ENCODE measurements around the gene PDHX.

Gene PDHX

DNA sequence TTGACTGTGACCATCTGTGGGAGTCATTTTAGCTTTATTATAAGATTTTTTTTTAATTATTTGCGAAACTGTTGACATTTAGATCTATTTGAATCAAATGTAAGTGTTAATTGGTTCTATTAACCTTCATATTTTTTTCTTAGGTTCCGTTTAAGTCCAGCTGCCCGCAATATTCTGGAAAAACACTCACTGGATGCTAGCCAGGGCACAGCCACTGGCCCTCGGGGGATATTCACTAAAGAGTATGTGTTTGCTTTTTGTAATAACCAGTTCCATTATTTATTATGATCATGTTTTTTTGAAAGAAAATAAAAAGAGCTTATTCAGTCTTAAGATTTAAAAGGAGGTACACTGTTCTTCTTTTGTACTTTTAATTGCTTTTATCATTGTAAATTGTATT is 43.9 kb downstream of the PDHX start:
- DNase-seq = no peak

DNA sequence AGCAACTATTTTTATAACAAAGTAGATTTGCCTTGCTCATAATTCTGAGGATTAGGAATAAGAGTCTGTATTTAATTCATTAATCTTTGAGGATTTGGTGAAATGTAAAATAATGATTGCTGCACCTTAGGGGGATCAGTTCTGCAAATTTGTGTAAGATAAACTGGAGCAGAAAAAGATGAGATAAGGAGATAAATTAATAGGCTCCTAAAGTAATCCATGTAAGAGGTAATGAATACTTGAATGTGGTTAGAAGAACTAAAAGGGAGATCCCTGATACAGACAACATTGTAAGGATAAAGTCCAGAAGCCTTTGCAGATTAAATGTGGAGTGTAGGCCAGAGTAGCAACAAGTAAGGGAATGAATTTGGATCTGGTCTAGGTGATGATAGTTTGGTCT is 45.6 kb downstream of the PDHX start:
- DNase-seq = no peak

DNA sequence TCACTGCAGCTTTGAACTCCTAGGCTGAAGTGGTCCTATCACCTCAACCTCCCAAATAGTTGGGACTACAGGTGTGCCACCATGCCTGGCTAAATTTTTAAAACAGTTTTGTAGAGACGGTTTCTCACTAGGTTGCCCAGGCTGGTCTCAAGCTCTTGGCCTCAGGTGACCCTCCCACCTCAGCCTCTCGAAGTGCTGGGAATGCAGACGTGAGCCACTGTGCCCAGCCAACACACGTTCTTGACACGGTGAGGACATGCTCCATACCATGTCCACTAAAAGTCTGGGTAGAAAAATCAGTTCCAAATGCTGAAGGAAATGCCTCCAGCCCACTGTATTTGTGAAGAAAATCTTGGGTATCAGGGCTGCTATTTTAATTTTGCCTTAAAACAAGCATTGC is 46.9 kb downstream of the PDHX start:
- DNase-seq = no peak

DNA sequence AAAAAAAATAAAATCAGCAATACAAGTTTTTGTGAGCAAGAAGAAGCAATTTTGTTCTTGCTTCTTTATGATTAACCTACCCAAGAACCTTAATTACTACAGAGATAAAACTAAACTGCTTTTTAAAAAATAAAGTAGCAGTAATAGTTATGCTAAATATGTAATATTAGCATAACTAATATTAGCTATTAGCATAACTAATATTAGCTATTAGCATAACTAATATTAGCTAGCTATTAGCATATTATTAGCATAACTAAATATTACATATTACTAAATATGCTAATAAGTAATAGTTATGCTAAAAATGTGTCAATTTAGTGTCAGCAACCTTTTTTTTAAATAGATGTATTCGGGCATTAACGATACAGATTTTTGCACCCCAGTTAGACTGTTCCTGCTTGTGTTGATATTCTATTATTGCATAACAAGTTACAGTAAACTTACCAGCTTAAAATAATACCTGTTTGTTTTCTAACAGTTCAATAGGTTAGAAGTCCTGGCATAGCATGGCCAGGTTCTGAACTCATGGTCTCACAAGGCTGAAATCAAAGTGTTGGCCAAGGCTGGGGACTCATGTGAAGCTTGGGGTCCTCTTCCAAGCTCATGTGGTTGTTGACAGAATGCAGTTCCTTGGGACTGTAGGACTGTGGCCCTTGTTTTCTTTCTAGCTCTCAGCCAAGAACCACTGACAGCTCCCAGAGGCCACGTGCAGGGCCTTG is 48.4 kb downstream of the PDHX start:
- no peak for DNase-seq

DNA sequence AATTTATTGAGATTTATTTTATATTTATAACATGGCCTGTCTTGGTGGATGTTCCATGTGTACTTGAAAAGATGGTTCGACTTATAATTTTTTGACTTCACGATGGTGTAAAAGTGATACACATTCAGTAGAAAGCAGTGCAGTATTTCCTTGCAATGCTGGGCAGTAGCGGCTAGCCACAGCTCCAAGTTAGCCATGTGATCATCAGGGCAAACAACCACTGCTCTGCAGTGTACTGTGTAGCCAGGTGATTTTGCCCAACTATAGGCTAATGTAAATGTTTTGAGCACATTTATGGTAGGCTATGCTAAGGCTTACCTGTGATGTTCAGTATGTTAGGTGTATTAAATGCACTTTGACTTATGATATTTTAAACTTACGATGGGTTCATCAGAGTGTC is 52.4 kb downstream of the PDHX start:
- DNase-seq = no peak

DNA sequence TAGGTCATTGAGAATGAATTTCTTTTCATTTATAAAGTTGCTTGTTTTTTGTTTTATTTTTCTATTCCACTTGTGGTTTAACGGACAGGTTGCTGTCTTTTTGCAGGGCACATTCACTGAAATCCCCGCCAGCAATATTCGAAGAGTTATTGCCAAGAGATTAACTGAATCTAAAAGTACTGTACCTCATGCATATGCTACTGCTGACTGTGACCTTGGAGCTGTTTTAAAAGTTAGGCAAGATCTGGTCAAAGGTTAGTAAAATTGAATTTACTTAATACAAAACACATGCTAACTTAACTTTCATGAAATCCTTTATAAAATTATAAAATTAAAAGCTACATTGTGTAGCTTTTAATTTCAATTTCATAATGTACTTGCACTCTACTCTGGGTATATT is 53.6 kb downstream of the PDHX start:
- DNase-seq = no peak

DNA sequence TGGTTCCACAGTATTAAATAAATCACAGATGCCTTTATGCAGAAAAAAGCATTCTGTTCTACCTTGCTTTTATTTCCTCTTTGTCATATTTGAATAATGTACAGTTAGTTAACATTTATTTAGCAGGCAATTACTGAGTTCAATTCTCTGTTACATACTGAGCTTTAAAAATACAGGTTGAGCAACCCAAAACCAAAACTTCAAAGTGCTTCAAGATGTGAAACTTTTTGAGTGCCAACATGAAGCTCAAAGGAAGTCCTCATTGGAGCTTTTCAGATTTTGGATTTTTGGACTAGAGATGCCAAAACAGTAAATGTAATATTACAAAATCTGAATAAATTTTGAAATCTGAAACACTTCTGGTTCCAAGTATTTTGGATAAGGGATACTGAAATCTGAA is 54.1 kb downstream of the PDHX start:
- DNase-seq = no peak

DNA sequence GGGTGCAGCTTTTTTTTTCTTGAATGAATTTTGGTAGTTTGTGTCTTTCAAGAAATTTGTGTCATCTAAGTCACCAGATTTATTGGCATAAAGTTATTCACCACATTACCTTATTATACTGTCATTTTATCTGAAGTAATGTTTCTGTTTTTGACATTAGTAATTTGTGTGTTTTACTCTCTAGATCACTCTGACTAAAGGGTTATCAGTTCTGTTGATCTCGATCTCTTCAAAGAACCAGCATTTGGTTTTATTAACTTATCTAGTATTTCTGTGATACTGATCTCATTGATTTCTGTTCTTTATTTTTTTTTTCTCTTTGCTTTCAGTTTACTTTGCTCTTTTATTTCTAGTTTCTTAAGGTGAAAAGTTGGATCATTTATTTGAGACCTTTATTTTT is 55.5 kb downstream of the PDHX start:
- no peak for DNase-seq

DNA sequence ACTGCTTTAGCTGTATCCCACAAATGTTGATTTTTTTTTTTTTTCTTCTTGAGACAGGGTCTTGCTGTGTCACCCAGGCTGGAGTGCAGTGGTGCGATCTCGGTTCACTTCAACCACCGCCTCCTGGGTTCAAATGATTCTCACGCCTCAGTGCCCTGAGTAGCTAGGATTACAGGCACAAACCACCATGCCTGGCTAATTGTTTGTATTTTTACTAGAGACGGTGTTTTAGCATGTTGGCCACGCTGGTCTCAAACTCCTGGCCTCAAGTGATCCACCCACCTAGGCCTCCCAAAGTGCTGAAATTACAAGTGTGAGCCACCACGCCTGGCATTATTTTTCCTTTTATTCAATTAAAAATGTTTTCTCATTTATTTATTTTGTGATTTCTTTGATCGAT is 55.9 kb downstream of the PDHX start:
- no peak for DNase-seq

DNA sequence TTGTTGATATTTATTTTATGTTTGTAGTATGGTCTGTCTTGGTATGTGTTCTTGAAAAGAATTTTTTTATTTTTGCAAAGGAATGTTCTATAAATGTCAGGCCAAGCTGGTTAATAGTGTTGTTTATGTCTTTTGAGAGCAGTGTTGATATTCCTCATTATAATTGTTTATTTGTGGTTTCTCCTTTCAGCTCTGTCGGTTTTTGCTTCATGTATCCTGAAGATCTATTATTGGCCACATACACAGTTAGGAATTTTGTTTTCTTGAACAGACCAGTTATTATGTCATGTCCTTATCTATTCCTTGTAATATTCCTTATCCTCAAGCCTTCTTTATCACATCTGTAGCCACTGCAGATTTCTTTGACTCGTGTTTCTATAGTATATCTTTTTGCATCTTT is 56.5 kb downstream of the PDHX start:
- no peak for DNase-seq

DNA sequence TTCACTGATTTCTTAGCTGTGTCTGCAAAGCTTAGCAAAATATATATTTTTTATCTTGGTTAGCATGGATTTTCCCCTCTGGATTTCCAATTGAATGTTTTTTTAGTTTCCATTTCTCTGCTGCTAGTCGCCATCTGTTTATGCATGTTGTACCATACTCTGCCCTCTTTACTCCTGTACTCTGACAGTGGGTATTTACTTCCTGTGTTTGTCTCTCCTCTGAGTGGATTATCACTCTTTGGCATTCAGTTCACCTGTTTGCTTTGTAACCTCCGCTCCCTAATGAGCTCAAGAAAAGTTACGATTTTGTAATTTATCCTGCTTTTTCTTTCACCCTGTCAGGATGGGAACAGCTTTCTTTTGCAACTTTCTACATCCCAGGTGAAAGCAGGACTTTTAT is 59.1 kb downstream of the PDHX start:
- DNase-seq = no peak

DNA sequence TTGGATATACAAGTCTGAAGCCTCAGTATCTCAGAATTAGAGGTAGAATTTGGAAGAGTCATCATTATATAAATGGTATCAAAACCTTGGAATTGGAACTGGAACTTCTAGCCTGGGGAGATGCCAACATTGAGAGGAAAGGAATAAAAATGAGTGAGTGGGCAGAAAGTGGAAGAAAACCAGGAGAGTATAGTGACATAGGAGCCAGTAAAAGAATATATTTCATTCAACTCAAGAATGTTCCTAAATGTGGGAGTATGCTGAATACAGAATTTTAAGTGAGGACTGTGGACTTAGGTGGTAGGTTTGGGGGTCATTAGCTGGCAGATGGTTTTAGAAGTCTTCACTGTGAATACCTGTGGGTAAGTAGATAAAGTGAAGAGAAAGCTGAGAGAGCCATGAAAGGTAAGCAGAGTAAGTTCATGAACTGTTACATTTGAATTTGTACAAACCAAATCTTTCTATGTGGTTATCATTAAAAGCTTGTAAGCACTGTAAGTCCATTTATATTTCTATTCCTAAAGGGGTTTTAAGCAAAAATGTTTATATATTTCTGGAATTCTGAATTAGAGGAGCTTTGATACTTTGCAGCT is 60.2 kb downstream of the PDHX start:
- DNase-seq = no peak

DNA sequence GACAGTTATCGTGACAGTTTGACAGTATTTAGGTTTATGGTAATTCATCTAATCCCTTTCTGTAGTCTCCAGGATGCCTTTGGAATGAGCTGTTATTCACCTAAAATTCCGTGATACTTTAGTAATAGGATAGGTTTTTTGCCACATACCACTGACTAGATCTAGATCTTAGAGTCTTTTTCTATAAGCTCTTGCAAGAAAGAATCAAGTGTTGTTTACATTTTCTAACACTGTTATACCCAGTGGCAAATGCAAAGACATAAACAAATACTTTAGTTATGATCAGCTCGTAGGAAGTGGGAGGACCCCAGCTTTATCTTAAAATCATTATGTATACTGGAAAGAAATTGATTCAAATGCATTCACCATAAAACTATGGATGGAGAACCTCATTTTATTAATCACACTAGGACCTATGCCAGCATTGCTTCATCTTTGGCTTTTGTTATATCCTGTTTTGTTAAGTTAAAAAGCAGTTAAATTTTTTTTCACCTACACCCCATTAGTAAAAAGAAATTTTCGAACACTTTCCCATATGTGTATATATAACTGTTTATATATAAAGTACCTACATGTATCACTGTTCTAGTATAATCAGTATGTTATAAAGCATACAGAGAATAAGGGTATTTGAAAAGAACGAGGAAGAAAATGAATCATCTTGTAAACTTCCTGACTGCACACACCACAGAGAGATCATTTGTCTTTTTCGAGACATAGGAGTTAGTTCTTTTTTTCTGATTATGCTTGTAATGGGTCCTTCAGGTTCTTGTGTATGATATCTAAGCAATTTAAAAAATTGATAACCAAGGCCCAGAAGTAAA is 60.9 kb downstream of the PDHX start:
- no peak for DNase-seq

DNA sequence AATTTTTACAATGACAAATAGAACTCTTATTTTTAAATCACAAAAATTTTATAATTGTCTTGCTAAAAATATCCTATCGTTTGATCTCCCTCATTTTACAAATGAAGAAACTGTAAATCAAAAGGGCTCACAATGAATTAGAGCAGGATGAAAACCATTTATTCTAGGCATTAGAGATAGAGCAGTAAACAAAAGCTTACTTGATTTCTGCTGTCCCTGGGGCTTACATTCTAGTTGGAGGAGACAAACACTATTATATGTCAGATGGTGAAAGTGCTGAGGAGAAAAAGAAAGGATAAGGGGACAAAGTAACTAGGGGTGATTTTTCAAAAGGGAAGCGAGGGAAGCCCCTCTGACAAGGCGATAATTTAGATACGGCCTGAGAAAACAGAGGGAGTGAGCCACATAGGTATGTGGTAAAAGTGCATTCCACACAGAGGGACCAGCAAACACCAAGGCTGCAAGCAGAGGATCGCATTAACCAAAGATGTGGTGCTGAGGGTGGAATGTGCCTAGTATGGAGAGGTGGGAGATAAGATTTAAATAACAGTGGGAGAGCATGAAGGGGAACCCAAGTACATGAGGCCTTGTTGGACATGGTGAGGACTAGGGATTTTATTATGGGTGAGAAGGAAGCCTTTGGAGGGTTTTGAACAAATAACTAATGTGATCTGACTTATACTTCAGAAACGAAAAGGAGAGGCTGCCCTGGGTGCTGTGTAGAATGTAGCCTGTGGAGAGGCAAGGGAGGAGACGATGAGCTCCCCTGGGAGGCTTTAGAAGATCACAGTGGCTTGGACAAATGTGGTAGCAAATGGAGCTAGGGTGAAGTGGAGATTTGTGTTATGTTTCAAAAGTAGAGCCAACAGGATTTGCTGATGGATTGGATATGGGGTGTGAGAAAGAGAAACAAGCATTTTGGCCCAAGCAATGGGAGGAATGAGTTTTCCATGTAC is 62.1 kb downstream of the PDHX start:
- DNase-seq = no peak

DNA sequence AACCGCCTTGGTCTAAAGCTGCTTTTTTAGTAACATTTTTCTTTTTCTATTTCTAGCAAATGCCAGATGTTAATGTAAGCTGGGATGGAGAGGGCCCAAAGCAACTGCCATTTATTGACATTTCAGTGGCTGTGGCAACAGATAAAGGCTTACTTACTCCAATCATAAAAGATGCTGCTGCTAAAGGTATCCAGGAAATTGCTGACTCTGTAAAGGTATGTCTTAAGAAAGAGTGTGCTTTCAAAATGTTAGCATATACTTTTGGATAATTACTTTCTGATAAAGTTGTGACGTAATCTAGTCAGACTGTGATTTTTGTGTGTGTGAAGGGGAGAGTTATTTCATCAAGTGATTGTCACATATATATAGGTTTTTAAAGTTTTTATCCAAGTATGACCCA is 68.1 kb downstream of the PDHX start:
- DNase-seq = no peak

DNA sequence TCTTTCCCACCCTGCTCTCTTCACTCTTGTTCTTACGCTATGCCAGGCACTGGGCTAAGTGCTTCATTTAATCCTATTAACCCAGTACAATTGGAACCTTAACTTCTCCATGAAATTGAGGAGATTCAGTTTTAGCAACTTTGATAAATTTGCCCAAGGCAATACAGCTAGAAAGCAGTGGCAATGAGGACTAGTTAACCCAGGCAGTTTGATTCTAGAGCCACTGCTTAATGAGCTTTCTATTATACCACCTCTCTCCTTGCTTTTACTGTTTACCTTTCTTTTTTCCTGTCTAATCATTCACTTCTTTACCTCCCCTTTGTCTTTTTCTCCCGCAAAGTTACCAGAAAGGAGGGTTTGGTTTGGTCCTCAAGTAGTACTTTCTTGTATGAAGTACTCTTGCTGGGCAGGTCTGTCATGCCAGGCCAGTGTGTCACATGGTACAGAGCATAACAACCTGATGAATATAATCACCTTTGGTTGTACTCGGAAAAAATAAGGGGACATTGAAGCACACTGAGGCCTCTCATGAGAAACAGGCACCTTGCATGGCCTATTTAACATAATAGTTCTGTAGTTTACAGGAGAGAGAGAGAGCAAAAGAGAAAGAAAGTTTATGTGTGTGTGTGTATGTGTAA is 70.6 kb downstream of the PDHX start:
- DNase-seq = no peak

DNA sequence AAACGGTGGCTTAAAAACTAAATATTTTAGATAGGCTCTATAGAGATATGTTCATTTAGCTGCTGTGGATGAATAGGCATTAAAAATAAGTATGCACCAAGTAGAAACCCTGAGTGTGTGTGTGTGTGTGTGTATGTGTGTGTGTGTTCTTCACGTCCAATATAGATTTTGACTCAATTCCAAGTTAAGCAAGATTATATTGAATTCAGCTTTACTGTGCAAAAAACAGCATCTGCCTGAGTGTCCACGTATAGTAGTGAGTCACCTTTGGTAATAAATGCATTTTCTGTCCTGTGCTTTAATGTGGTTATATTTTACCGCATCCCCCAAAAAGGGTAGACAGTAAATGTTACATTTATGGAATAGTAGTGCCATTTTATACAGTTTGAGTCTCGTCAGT is 71.2 kb downstream of the PDHX start:
- DNase-seq = no peak

DNA sequence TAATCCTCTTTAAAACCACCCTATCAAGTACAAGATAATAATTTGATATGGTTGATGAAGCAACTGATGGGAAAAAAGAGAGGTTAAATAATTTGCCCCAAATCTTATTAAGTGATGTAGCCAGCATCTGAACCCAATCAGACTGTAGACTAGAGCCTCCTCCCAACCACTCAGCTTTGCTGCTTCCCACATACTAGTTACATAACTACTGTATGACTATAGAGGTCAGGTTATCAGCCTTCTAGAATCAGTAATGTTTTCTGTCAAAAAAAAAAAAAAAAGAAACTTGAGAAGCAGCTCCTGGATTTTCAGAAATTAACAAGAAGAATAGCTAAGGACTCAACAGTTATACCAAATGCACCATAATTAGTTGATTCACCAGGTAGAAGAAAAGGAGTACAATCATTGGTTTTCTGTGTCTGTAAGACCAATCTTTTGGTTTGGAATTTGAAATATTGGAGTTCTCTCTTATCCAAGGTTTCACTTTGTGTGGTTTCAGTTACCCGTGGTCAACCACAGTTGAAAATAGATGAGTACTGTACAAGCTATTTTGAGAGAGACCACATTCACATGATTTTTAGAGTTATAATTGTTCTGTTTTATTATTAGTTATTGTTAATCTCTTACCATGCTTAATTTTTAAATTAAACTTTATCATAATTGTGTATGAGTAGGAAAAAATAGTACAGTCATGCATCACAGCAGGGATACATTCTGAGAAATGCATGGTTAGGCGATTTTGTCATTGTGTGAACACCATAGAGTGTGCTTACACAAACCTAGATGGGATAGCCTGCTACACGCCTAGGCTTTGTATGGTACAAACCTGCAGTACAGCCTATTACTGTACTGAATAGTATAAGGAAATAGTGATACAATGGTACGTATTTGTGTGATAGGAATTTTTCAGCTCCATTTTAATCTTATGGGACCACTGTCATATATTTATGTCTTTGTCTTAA is 72.2 kb downstream of the PDHX start:
- DNase-seq = no peak

DNA sequence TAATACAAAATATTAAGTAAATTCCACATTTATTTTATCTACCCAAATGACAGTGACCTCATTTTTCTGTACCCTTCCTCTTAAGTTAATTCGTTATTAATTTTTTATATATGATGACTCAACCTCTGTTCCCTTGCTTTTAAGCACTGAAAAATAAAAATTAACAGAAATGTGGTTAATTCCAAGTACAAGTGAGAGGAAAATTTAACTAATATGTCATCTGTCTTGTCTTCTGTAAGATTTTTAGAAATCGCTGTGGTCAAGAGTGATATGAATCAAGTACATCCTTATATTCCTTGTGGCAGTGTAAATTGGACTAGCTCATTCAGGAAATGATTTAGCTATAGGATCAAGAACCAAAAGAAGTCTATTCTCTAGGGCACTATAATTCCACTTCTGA is 74.5 kb downstream of the PDHX start:
- no peak for DNase-seq

DNA sequence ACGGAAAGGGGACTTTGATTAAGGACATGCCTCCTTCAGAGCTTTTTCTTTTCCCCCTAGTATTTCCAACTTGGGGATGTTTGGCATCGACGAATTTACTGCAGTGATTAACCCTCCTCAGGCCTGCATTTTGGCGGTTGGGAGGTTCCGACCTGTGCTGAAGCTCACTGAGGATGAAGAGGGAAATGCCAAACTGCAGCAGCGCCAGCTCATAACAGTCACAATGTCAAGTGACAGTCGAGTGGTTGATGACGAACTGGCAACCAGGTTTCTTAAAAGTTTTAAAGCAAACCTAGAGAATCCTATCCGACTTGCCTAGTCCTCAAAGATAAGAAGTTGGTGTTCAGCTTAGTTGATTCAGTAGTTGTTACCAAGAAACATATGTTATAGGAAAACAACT is 78.4 kb downstream of the PDHX start:
- no peak for DNase-seq

DNA sequence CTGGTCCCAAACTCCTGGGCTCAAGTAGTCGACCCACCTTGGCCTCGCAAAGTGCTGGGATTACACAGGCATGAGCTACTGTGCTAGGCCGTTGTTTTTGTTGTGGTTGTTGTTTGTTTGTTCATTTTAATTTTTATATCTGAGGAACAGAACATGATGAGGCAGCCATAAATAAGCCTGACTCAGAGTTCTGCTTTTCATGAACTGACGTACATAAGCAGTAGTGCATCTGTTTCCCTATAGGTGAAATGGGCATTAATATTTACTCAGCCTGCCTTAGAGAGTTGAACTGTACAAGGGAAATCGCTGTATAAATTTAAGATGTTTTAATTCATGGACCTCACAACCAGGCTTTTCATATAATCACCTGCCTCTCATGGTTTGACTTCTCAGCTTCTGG is 80.5 kb downstream of the PDHX start:
- DNase-seq = no peak

Measured in activated CD4-positive, alpha-beta T cell treated with anti-CD3 and anti-CD28 coated beads, Interleukin-2, Interleukin-6, amounts not matched to agents 100 ng/mL and 50 ng/mL, durations not matched to agents 16 hours and 8 hours (primary cell).